Astrocyte of the spinal cord (primary cell): ENCODE results near the gene HPS4.
"Not testable (repeated sequence)": the region's sequence is repeated elsewhere in the genome, so short reads cannot be mapped to it uniquely, and the experiment has no call there.

ENCODE experiments used
- DNase-seq: peaks from one replicate; pipeline ENCODE4 v3.0.0; 2011; ENCODE audit warnings: low read depth, low spot score
- H3K4me3 ChIP-seq: 2 replicates; pipeline ENCODE4 v1.5.1; 2011; ENCODE audit warnings: low read depth, mild to moderate bottlenecking, low read length, moderate library complexity
- CTCF ChIP-seq: IDR thresholded peaks from 2 replicates; pipeline ENCODE4 v1.5.1; 2012; ENCODE audit warnings: low read depth, mild to moderate bottlenecking, low read length, inconsistent platforms
- in situ Hi-C: cut with HindIII; loops from 2 replicates; pipeline ENCODE4 v1.10.0; 2017; ENCODE audit warnings: low sequenced_read_pairs

The HPS4 gene

GRCh38 chr22:26483439-26484359, at the start of gene HPS4, which contains the start of gene SRRD:
Gene HPS4 (minus strand): TSS chr22:26483783. CDS start chr22:26481762, 2,021 bp downstream.
Gene SRRD (plus strand): TSS chr22:26483877. CDS start chr22:26483891, 14 bp downstream.
- peak within 1 kb of the TSS; percentile 93 for H3K4me3 ChIP-seq
- in situ Hi-C loops: no loop called here
- peak; percentile 91 for DNase-seq

GRCh38 chr22:26529345-26529744, 45.8 kb upstream of the HPS4 start:
- DNase-seq: no peak
- H3K4me3 ChIP-seq: no peak overlapping the region
- in situ Hi-C loops: no loop called here
- no peak for TF ChIP-seq CTCF

More at GRCh38 chr22:26483439-26484359, at the start of gene HPS4, which contains the start of gene SRRD:
- no peak for TF ChIP-seq CTCF

- in situ Hi-C loops: not testable (repeated sequence)
Measured at GRCh38 chr22:26528518-26528917, 44.9 kb upstream of the HPS4 start.

GRCh38 chr22:26527574-26528465, 44.2 kb upstream of the HPS4 start:
- no peak for TF ChIP-seq CTCF
- in situ Hi-C loops: no loop called here
- DNase-seq: no peak
- no peak overlapping the region for H3K4me3 ChIP-seq

More at GRCh38 chr22:26528518-26528917, 44.9 kb upstream of the HPS4 start:
- not testable (repeated sequence) for DNase-seq, H3K4me3 ChIP-seq

- in situ Hi-C loops: no loop called here
- H3K4me3 ChIP-seq: no peak overlapping the region
- no peak for TF ChIP-seq CTCF
- no peak for DNase-seq
Measured at GRCh38 chr22:26527167-26527566, 43.6 kb upstream of the HPS4 start.

GRCh38 chr22:26525946-26526564, 42.5 kb upstream of the HPS4 start:
- no peak for DNase-seq
- no peak overlapping the region for H3K4me3 ChIP-seq
- no peak for TF ChIP-seq CTCF
- in situ Hi-C loops: no loop called here
